Nucleus accumbens (tissue), 56 donors: Measurements from ENCODE around the gene BNIP3.
"Not testable (repeated sequence)": the region's sequence is repeated elsewhere in the genome, so short reads cannot be mapped to it uniquely, and the experiment has no call there.

ENCODE experiments used
- DNase-seq, 56 donors: peaks; one replicate each; lab custom pipeline; 2025; lab: John Stamatoyannopoulos, UW

BNIP3 gene

GRCh38 chr10:132003282-132003924 lies 21.7 kb upstream of the BNIP3 start:
- no peak for DNase-seq

GRCh38 chr10:132002004-132002403 lies 20.3 kb upstream of the BNIP3 start:
- DNase-seq: no peak

GRCh38 chr10:132001238-132001972 lies 19.7 kb upstream of the BNIP3 start:
- DNase-seq: no peak

- DNase-seq: no peak
Measured at GRCh38 chr10:131998845-131999681, 17.3 kb upstream of the BNIP3 start.

GRCh38 chr10:131998050-131998844 lies 16.5 kb upstream of the BNIP3 start:
- DNase-seq: no peak

- DNase-seq: peak in 3 of 56 donors; percentile 10 to 13 (median 12)
Measured at GRCh38 chr10:131997366-131998049, 15.8 kb upstream of the BNIP3 start.

- peak in 45 of 56 donors; percentile 13 to 78 (median 36) for DNase-seq
Measured at GRCh38 chr10:131996466-131997365, 15.0 kb upstream of the BNIP3 start.

- DNase-seq: no peak
Measured at GRCh38 chr10:131994435-131994834, 12.7 kb upstream of the BNIP3 start.

GRCh38 chr10:131993275-131993674 lies 11.6 kb upstream of the BNIP3 start:
- DNase-seq: no peak

- DNase-seq: no peak
Measured at GRCh38 chr10:131991726-131992125, 10.0 kb upstream of the BNIP3 start.

GRCh38 chr10:131987786-131988185 lies 6.1 kb upstream of the BNIP3 start:
- not testable (repeated sequence) for DNase-seq

GRCh38 chr10:131987301-131987700 lies 5.6 kb upstream of the BNIP3 start:
- DNase-seq: not testable (repeated sequence)

- DNase-seq: not testable (repeated sequence)
Measured at GRCh38 chr10:131986851-131987250, 5.1 kb upstream of the BNIP3 start.

GRCh38 chr10:131983780-131984179 lies 2.1 kb upstream of the BNIP3 start:
- DNase-seq: peak in 1 of 56 donors; percentile 35

- DNase-seq: no peak
Measured at GRCh38 chr10:131982796-131983195, 1.1 kb upstream of the BNIP3 start.

GRCh38 chr10:131982185-131982756 lies 548 bp upstream of the BNIP3 start:
- DNase-seq: peak in 1 of 56 donors; percentile 64

GRCh38 chr10:131980761-131981428 lies 828 bp downstream of the BNIP3 start:
- DNase-seq: no peak

GRCh38 chr10:131980321-131980720 lies 1.4 kb downstream of the BNIP3 start:
- no peak for DNase-seq
